Endothelial cell of umbilical vein (primary cell): ENCODE measurements around the gene CIAO3. TPM values are rescaled to one million over a fixed set of nuclear protein-coding genes. Genes with fewer than 3 reads are reported as not detected.

Experiments used
- BruUV-seq: library from RNA; stranded (reverse); fragments of 400-500 nt; replicated peaks from 2 replicates; lab custom pipeline; 2021; lab: Mats Ljungman, UMichigan
- CTCF ChIA-PET: fragments of 300-600, 350-600 bp; sonication (Branson Sonifier 250); formaldehyde crosslinking; loops from one replicate; lab custom pipeline; 2021; ENCODE audit warnings: antibody characterized with exemption, inconsistent platforms; lab: Charles Lee
- POLR2A ChIA-PET: fragments of 300-600, 350-600 bp; sonication (Branson Sonifier 250); formaldehyde crosslinking; loops from one replicate; lab custom pipeline; 2021; ENCODE audit warnings: antibody characterized with exemption, inconsistent platforms; lab: Charles Lee
- DNase-seq: peaks from one replicate; pipeline ENCODE4 v3.0.0-alpha.2; 2011; ENCODE audit warnings: low read depth, low spot score
- FAIRE-seq: peaks from 2 replicates; lab custom pipeline; 2011; peaks lifted over from hg19 to GRCh38; lab: Jason Lieb, UNC
- H2AFZ ChIP-seq: 2 replicates; pipeline ENCODE4 v1.6.0; 2012; ENCODE audit warnings: low read depth, low read length, control low read depth, inconsistent platforms
- H3K27ac ChIP-seq: 2 replicates; pipeline ENCODE4 v1.5.1; 2011; ENCODE audit warnings: low read depth, mild to moderate bottlenecking, control low read depth, low read length, moderate library complexity; ENCODE audit not compliant: insufficient read depth
- H3K27me3 ChIP-seq, 2 experiments: 2 replicates each; pipeline versions ENCODE4 v1.6.0 to v1.6.1; 2011; ENCODE audit warnings: low read length in 2 of 2, mixed read lengths in 1 of 2; ENCODE audit not compliant: control insufficient read depth in 2 of 2, insufficient read depth in 2 of 2
- H3K36me3 ChIP-seq, 2 experiments: 2 replicates in 1 of 2; 3 replicates in 1 of 2; pipeline ENCODE4 v1.5.1; 2011; ENCODE audit warnings: low read length in 2 of 2, mild to moderate bottlenecking in 1 of 2, moderate library complexity in 1 of 2; ENCODE audit not compliant: control insufficient read depth in 2 of 2, insufficient read depth in 2 of 2; ENCODE audit errors: extremely low read depth in 1 of 2
- H3K4me1 ChIP-seq: 3 replicates; pipeline ENCODE4 v1.5.1; 2011; ENCODE audit warnings: mild to moderate bottlenecking, low read length; ENCODE audit not compliant: control insufficient read depth, insufficient read depth; ENCODE audit errors: extremely low read depth
- H3K4me2 ChIP-seq: 2 replicates; pipeline ENCODE4 v1.6.1; 2011; ENCODE audit warnings: low read length, control low read depth, mixed read lengths; ENCODE audit not compliant: insufficient read depth
- H3K4me3 ChIP-seq, 3 experiments: fragments of 200-600 bp in 1 of 3; sonication (generic), shearing (Covaris generic) in 1 of 3; replicated peaks in 1 of 3; 2 replicates each; pipeline ENCODE4 v1.5.1; 2011 to 2016; ENCODE audit warnings: control low read depth in 3 of 3, low read length in 3 of 3, mild to moderate bottlenecking in 2 of 3, inconsistent platforms in 1 of 3, low read depth in 1 of 3, moderate library complexity in 1 of 3; ENCODE audit not compliant: insufficient read depth in 1 of 3
- H3K79me2 ChIP-seq: 2 replicates; pipeline ENCODE4 v1.6.0; 2012; ENCODE audit warnings: low read length, inconsistent platforms; ENCODE audit not compliant: control insufficient read depth, insufficient read depth
- H3K9ac ChIP-seq: replicated peaks from 2 replicates; pipeline ENCODE3; 2011; ENCODE audit warnings: low read length, control low read depth; ENCODE audit not compliant: insufficient read depth; ENCODE audit errors: extremely low read depth
- H3K9me1 ChIP-seq: replicated peaks from 3 replicates; pipeline ENCODE4 v1.6.0; 2011; ENCODE audit warnings: mild to moderate bottlenecking, low read length; ENCODE audit not compliant: control insufficient read depth, insufficient read depth; ENCODE audit errors: extremely low read depth
- H3K9me3 ChIP-seq: replicated peaks from 2 replicates; pipeline ENCODE4 v1.5.1; 2012; ENCODE audit warnings: low read length, inconsistent platforms; ENCODE audit not compliant: control insufficient read depth, insufficient read depth
- H4K20me1 ChIP-seq: replicated peaks from 2 replicates; pipeline ENCODE3; 2011; ENCODE audit warnings: mild to moderate bottlenecking, low read length; ENCODE audit not compliant: control insufficient read depth, insufficient read depth; ENCODE audit errors: extremely low read depth
- EZH2 ChIP-seq: IDR thresholded peaks from 2 replicates; pipeline ENCODE4 v1.6.1; 2012; ENCODE audit warnings: borderline replicate concordance, low read depth, mild to moderate bottlenecking, moderate library complexity, low read length, inconsistent platforms; ENCODE audit not compliant: severe bottlenecking
- FOS ChIP-seq: IDR thresholded peaks from 2 replicates; pipeline ENCODE4 v1.6.1; 2011; ENCODE audit warnings: mild to moderate bottlenecking, low read length, moderate library complexity, borderline replicate concordance; ENCODE audit not compliant: insufficient read depth
- GATA2 ChIP-seq: IDR thresholded peaks from 2 replicates; pipeline ENCODE4 v1.7.0; 2011; ENCODE audit warnings: low read depth, mild to moderate bottlenecking, moderate library complexity, mixed read lengths, low read length; ENCODE audit not compliant: insufficient read length, insufficient read depth
- JUN ChIP-seq: IDR thresholded peaks from 2 replicates; pipeline ENCODE4 v1.6.1; 2011; ENCODE audit warnings: borderline replicate concordance, low read depth; ENCODE audit not compliant: insufficient read length, insufficient read depth
- MAX ChIP-seq: IDR thresholded peaks from 2 replicates; pipeline ENCODE4 v1.6.1; 2011; ENCODE audit not compliant: insufficient read depth, insufficient read length
- MYC ChIP-seq: IDR thresholded peaks from one replicate; pipeline ENCODE4 v1.6.1; 2011; ENCODE audit warnings: mild to moderate bottlenecking, low read depth, low read length
- POLR2A ChIP-seq: IDR thresholded peaks from 2 replicates; pipeline ENCODE4 v1.6.1; 2012; ENCODE audit warnings: low read depth, mild to moderate bottlenecking, control low read depth, low read length
- POLR2AphosphoS5 ChIP-seq: IDR thresholded peaks from 2 replicates; pipeline ENCODE4 v1.6.1; 2012; ENCODE audit warnings: low read depth, mild to moderate bottlenecking, control low read depth, low read length, moderate library complexity; ENCODE audit not compliant: insufficient read depth
- dilution Hi-C: fragments of 300-500 bp; cut with MboI; formaldehyde crosslinking; loops from one replicate; pipeline ENCODE4 v1.15.0; 2019; ENCODE audit warnings: low sequenced_read_pairs; ENCODE audit not compliant: extremely low pct_ligation_motif_present
- intact Hi-C: fragments of 100-400 bp; cut with micrococcal nuclease; formaldehyde crosslinking; loops from one replicate; pipeline ENCODE4 v1.10.0; 2022
- polyA plus RNA-seq, 4 experiments: library from polyadenylated mRNA; depleted of rRNA in 3 of 4; stranded (reverse) in 3 of 4; unstranded in 1 of 4; fragments of >200 nt; gene quantifications; 2 replicates each; pipeline versions ENCODE4 v1.2.1 to v1.2.3, GENCODE V29; 2011 to 2012; ENCODE audit warnings: missing spikeins in 1 of 4
- total RNA-seq: library from RNA; stranded (reverse); gene quantifications from 2 replicates; pipeline ENCODE4 v1.2.3, GENCODE V29; 2021
- TF ChIP-seq, protein P1 (sequence below), 2 donors: IDR thresholded peaks; 1 replicate in 1 of 2; 2 replicates in 1 of 2; pipeline ENCODE4 v1.5.1; 2011; ENCODE audit warnings: low read length in 2 of 2, mild to moderate bottlenecking in 2 of 2, moderate library complexity in 2 of 2, control low read depth in 1 of 2, inconsistent platforms in 1 of 2, low read depth in 1 of 2; ENCODE audit not compliant: insufficient read depth in 1 of 2; ENCODE audit errors: extremely low read depth in 1 of 2

Gene CIAO3
- total and polyA plus RNA-seq, 2 donors (not counting 3 experiments of a cell fraction or from before 2014, with no cell fraction given): 23.1 to 33.8 TPM

DNA sequence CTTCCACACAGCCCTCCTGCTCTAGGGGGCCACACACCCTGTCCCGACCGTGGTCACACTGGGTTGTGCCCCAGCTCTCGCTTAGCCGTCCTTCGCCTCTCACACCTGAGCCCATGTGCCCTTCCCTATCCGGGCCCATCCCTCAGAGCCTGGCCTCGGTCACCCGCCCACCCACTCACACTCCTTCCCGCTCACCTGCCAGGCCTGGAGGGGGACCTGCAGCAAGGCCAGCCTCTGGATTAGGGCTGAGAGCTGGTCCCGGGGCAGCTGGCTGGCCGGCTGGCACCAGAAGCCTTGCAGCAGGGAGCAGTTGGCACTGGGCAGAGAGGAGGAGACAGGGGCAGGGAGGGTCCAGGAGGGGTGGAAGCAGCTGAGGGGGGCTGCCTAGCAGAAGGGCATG is 37.6 kb upstream of the CIAO3 start:
- TF ChIP-seq POLR2AphosphoS5: no peak
- TF ChIP-seq GATA2: no peak
- TF ChIP-seq EZH2: no peak
- TF ChIP-seq POLR2A: no peak
- TF ChIP-seq MAX: no peak
- no peak for TF ChIP-seq FOS
- no peak for TF ChIP-seq MYC
- TF ChIP-seq JUN: no peak
- TF ChIP-seq, protein P1, sequence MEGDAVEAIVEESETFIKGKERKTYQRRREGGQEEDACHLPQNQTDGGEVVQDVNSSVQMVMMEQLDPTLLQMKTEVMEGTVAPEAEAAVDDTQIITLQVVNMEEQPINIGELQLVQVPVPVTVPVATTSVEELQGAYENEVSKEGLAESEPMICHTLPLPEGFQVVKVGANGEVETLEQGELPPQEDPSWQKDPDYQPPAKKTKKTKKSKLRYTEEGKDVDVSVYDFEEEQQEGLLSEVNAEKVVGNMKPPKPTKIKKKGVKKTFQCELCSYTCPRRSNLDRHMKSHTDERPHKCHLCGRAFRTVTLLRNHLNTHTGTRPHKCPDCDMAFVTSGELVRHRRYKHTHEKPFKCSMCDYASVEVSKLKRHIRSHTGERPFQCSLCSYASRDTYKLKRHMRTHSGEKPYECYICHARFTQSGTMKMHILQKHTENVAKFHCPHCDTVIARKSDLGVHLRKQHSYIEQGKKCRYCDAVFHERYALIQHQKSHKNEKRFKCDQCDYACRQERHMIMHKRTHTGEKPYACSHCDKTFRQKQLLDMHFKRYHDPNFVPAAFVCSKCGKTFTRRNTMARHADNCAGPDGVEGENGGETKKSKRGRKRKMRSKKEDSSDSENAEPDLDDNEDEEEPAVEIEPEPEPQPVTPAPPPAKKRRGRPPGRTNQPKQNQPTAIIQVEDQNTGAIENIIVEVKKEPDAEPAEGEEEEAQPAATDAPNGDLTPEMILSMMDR (IDR thresholded peaks at IDR 0.05; ENCODE audit: extremely low read depth in 1 of 2, insufficient read depth in 1 of 2, low read depth in 1 of 2, low read length in 2 of 2): no peak
- Histone ChIP-seq H3K9me1 (no peaks in the 10 kb centered on the region), H4K20me1 (no peaks in the 10 kb centered on the region), H3K27me3 (no peaks in the 10 kb centered on the region), H3K9me3 (no peaks in the 10 kb centered on the region), H3K27ac (no peak overlapping the region), H2AFZ (no peak overlapping the region), H3K36me3 (no peaks in the 10 kb centered on the region), H3K9ac (no peak overlapping the region), H3K4me1 (no peaks in the 10 kb centered on the region), H3K79me2 (no peaks in the 10 kb centered on the region), H3K4me2 (no peak overlapping the region), H3K4me3 (no peak overlapping the region)
- BruUV-seq: no TSS peak
- POLR2A ChIA-PET: no interaction called here
- intact Hi-C loops (no loop called here), dilution Hi-C loops (no loop called here)
- FAIRE-seq: no peak
- no peak for DNase-seq
- CTCF ChIA-PET: no interaction called here
